HG02840 (cell line): ENCODE results near the gene TCHHL1.

Source experiments
- ATAC-seq: cut with Tn5 transposase; IDR thresholded peaks from one replicate; pipeline ENCODE4 v1.9.1; 2021; ENCODE audit warnings: mild to moderate bottlenecking, moderate library complexity, moderate number of reproducible peaks; ENCODE audit not compliant: unreplicated experiment, low FRiP score

Gene TCHHL1

GRCh38 chr1:152089014-152089674 lies at the start of gene TCHHL1:
Gene TCHHL1 (minus strand): TSS chr1:152089064. CDS start chr1:152088143, 921 bp downstream.
- ATAC-seq, result no peak

- ATAC-seq, result no peak
Measured at GRCh38 chr1:152137215-152137614, 48.4 kb upstream of the TCHHL1 start.

- no peak for ATAC-seq
Measured at GRCh38 chr1:152130186-152130585, 41.3 kb upstream of the TCHHL1 start.

GRCh38 chr1:152127673-152128072 lies 38.8 kb upstream of the TCHHL1 start:
- ATAC-seq, result no peak

- no peak for ATAC-seq
Measured at GRCh38 chr1:152125834-152126443, 37.1 kb upstream of the TCHHL1 start.

GRCh38 chr1:152118915-152119314 lies 30.1 kb upstream of the TCHHL1 start:
- ATAC-seq, result no peak

- ATAC-seq, result no peak
Measured at GRCh38 chr1:152115344-152115743, 26.5 kb upstream of the TCHHL1 start, which contains the start of gene TCHH. Gene TCHH (minus strand): TSS chr1:152115444. CDS start chr1:152114080, 1,364 bp downstream.

GRCh38 chr1:152112885-152113432 lies 24.1 kb upstream of the TCHHL1 start:
- ATAC-seq, result no peak

- no peak for ATAC-seq
Measured at GRCh38 chr1:152112101-152112884, 23.4 kb upstream of the TCHHL1 start.

- no peak for ATAC-seq
Measured at GRCh38 chr1:152111515-152111968, 22.7 kb upstream of the TCHHL1 start.

GRCh38 chr1:152110860-152111514 lies 22.1 kb upstream of the TCHHL1 start:
- no peak for ATAC-seq

- no peak for ATAC-seq
Measured at GRCh38 chr1:152110365-152110859, 21.5 kb upstream of the TCHHL1 start.

GRCh38 chr1:152109998-152110294 lies 21.1 kb upstream of the TCHHL1 start:
- ATAC-seq, result no peak

GRCh38 chr1:152109231-152109997 lies 20.6 kb upstream of the TCHHL1 start:
- ATAC-seq, result no peak

GRCh38 chr1:152108882-152109222 lies 20.0 kb upstream of the TCHHL1 start:
- ATAC-seq, result no peak

GRCh38 chr1:152107984-152108881 lies 19.4 kb upstream of the TCHHL1 start:
- no peak for ATAC-seq

GRCh38 chr1:152107031-152107983 lies 18.4 kb upstream of the TCHHL1 start:
- no peak for ATAC-seq

GRCh38 chr1:152104854-152105253 lies 16.0 kb upstream of the TCHHL1 start:
- ATAC-seq, result no peak
